Hematopoietic multipotent progenitor cell (in vitro differentiated cells): ENCODE results near the gene NCOA1. TPM values are rescaled to one million over a fixed set of nuclear protein-coding genes. Genes with fewer than 3 reads are reported as not detected.

Experiments
- DNase-seq, 3 donors: peaks; one replicate each; pipeline ENCODE4 v3.0.0-alpha.2; 2011 to 2015; ENCODE audit warnings: low read depth in 2 of 3, low spot score in 2 of 3
- small RNA-seq: library from RNA; depleted of rRNA; stranded (forward); fragments of <200 nt; gene quantifications from one replicate; pipeline ENCODE3, GENCODE V24; 2012
- total RNA-seq: library from RNA; depleted of rRNA; stranded (reverse); fragments of >200 nt; gene quantifications from one replicate; pipeline ENCODE4 v1.2.3, GENCODE V29; 2012

NCOA1 gene
- total RNA-seq, 1 donor = 33.9 TPM

- DNase-seq = no peak
Measured at GRCh38 chr2:24815171-24815570, 324.1 kb downstream of the NCOA1 start.

DNA sequence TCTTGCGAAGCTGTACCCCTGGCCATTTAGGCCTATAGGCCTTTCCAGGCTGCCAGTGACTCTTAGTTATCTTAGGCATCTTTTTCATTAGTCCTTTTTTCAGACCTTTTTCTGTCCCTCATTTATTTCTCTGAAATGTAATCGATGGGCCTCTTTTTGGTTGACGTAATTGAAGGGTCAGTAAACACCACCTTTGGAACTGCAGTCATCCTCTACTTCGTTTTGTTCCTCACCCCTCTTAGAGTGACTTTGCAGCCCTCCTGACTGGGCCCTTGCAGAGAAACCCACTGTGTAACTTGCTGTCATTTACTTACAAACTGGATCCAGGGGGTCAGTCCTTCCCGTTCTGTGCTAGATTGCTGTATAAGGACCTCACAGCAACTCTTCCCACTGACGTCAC lies 325.4 kb downstream of the NCOA1 start:
- DNase-seq = no peak

DNA sequence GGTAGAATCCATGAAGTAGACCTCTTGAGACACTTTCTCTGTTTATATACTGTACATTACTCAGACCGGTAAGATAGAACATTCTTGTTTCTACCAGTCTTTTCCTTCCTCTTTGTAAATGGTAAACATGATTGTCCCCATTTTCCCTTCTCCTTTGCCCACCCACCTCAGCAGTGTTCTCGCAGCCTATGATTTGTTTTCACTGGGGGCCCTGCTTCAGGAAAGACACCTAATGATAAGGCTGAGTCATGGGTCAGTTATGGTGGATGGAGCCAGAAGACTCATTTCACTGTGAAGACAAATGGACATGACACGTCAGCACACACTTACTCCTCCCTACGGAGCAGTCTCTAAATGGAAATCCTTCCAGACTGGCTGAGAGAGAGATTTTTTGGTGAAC lies 325.8 kb downstream of the NCOA1 start:
- DNase-seq = no peak

- peak in 1 of 3 donors; percentile 48 for DNase-seq
Measured at GRCh38 chr2:24818721-24819167, 327.7 kb downstream of the NCOA1 start.

DNA sequence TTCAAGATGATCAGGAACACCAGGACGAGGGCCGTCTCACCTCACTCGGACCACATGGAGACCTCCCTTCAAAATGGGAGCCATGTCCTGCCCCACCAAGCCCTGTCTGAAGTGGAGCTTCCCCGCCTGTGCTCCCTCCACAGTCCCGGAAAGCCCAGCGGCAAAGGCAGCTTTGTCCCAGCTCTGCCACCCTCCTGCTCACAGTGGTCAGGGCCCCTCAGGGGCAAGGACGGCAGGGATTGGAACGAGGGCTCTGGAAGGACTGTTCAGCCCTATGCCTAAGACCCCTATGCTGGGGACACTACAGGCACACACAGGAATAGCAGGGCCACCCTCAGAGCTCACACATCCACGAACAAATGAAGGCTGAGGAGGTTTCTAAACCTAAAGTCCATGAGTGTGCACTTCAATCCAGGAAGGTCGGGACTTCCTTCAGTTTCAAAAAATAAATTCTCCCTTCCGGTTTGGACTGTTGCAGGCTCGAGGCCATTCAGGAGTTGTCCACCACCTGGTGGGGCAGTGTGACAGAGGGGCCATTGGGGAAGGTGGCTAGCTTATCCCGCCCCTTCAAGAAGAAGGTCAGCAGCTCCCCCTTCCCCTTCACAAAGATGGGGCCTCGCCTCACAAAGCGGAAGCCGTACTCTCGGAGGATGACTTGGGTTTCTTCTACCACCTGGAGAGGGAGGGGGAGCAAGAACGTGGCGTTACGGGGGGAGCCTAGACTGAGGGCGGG lies 328.6 kb downstream of the NCOA1 start:
- DNase-seq = no peak

DNA sequence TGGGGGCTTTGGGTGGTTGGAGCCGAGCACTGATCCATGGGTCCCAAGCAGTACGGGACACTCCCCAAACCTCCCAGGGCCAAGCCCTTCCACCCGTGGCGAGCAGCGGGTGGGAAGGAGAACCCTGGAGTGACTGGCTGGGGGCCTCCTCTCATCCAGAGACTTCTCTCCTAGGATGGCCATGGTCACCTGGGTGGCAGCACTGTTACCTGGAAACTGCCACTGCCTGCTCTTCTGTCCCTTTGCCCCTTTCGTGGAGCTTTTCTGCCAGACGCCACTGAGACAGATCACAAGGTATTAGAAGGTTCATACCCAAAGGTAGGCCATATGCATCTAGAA lies 329.1 kb downstream of the NCOA1 start:
- no peak for DNase-seq

Small RNA genes within 50 kb of the gene (small RNA-seq; reads per million reads assigned to genes)
- gene RNA5SP88 = not detected
- gene RNU6-936P = not detected

Other genes starting within 250 kb of the NCOA1 start
- 63.6 TPM for gene ITSN2, start 130.7 kb upstream of the NCOA1 start, total RNA-seq